ENCODE data around the gene OVOL2.

Gene OVOL2

GRCh38 chr20:18011951-18012645 is 45.6 kb downstream of the OVOL2 start:
- Histone ChIP-seq H3K14ac (ENCODE audit: low read length in 2 of 2) (no peak overlapping the region), H4K8ac (ENCODE audit: low read length) (no peak overlapping the region), H3K18ac (ENCODE audit: low read depth in 1 of 2, low read length in 2 of 2) (no peak overlapping the region), H3K9ac (ENCODE audit: low read length) (no peak overlapping the region), H3K4ac (ENCODE audit: low read depth in 1 of 2, low read length in 2 of 2) (no peak overlapping the region), H3K4me1 (ENCODE audit: control insufficient read depth, insufficient read depth, low read depth, low read length) (peaks cover 3% of the 10 kb centered on the region), H3K79me1 (replicated peaks; ENCODE audit: low read length, poor library complexity, severe bottlenecking) (no peaks in the 10 kb centered on the region), H2BK15ac (ENCODE audit: low read depth, poor library complexity, severe bottlenecking) (no peak overlapping the region), H2AFZ (ENCODE audit: low read depth, low read length) (no peak overlapping the region), H2BK5ac (ENCODE audit: low read depth, low read length, poor library complexity, severe bottlenecking) (no peak overlapping the region), H3K23ac (ENCODE audit: low read length in 2 of 2) (no peak overlapping the region), H2BK120ac (ENCODE audit: low read depth, low read length) (no peak overlapping the region), H3K27me3 (ENCODE audit: control insufficient read depth in 1 of 2, insufficient read depth in 1 of 2, low read length in 2 of 2) (peaks cover 0 to 8% of the 10 kb centered on the region in 2 experiments), H3K9me3 (ENCODE audit: control insufficient read depth, low read length) (no peaks in the 10 kb centered on the region), H2AK5ac (ENCODE audit: low read length, severe bottlenecking) (no peak overlapping the region), H3K36me3 (ENCODE audit: control insufficient read depth in 1 of 2, insufficient read depth in 2 of 2, low read depth in 1 of 2, low read length in 2 of 2) (no peaks in the 10 kb centered on the region), H3K4me3 (ENCODE audit: insufficient read depth in 1 of 2, low read depth in 1 of 2, low read length in 2 of 2) (no peak overlapping the region), H3K27ac (ENCODE audit: low read length, poor library complexity, severe bottlenecking) (no peak overlapping the region), H4K91ac (ENCODE audit: low read length) (no peak overlapping the region), H3K4me2 (ENCODE audit: low read length, poor library complexity, severe bottlenecking) (no peak overlapping the region), H2BK12ac (ENCODE audit: low read length in 2 of 2) (no peak overlapping the region)
- WGBS: 95% methylated on average over 20 of the region's 21 CpGs
- no peak for DNase-seq

DNA sequence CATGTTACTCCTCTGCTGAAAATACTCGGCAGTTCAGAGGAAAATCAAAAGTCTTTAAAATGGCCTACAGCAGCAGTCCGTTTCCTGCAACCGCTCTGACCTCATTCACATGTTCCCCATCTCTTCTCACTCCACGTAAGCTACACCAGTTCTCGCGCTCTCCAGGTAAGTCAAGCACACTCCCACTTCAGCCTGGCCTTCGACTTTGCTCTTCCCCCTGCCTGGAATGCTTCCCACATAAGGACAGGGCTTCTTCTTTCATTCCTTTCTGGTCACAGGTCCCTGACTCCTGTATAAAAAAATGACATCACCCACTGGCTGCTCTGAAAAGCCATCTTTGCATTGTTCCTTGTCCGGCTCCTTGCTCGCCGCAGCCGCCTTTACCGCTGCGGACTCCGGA is 46.2 kb downstream of the OVOL2 start:
- Histone ChIP-seq H3K9me3 (ENCODE audit: control insufficient read depth, low read length) (no peaks in the 10 kb centered on the region), H3K23ac (ENCODE audit: low read length in 2 of 2) (no peak overlapping the region), H3K4me2 (ENCODE audit: low read length, poor library complexity, severe bottlenecking) (no peak overlapping the region), H3K36me3 (ENCODE audit: control insufficient read depth in 1 of 2, insufficient read depth in 2 of 2, low read depth in 1 of 2, low read length in 2 of 2) (no peaks in the 10 kb centered on the region), H3K27me3 (ENCODE audit: control insufficient read depth in 1 of 2, insufficient read depth in 1 of 2, low read length in 2 of 2) (peaks cover 0 to 8% of the 10 kb centered on the region in 2 experiments), H3K4me3 (ENCODE audit: insufficient read depth in 1 of 2, low read depth in 1 of 2, low read length in 2 of 2) (no peak overlapping the region), H3K79me1 (replicated peaks; ENCODE audit: low read length, poor library complexity, severe bottlenecking) (no peaks in the 10 kb centered on the region), H3K27ac (ENCODE audit: low read length, poor library complexity, severe bottlenecking) (no peak overlapping the region), H2BK15ac (ENCODE audit: low read depth, poor library complexity, severe bottlenecking) (no peak overlapping the region), H2BK120ac (ENCODE audit: low read depth, low read length) (no peak overlapping the region), H2BK5ac (ENCODE audit: low read depth, low read length, poor library complexity, severe bottlenecking) (no peak overlapping the region), H2AK5ac (ENCODE audit: low read length, severe bottlenecking) (no peak overlapping the region), H3K9ac (ENCODE audit: low read length) (no peak overlapping the region), H3K14ac (ENCODE audit: low read length in 2 of 2) (no peak overlapping the region), H3K4ac (ENCODE audit: low read depth in 1 of 2, low read length in 2 of 2) (no peak overlapping the region), H2AFZ (ENCODE audit: low read depth, low read length) (no peak overlapping the region), H2BK12ac (ENCODE audit: low read length in 2 of 2) (no peak overlapping the region), H4K91ac (ENCODE audit: low read length) (no peak overlapping the region), H4K8ac (ENCODE audit: low read length) (no peak overlapping the region), H3K4me1 (ENCODE audit: control insufficient read depth, insufficient read depth, low read depth, low read length) (peaks cover 3% of the 10 kb centered on the region), H3K18ac (ENCODE audit: low read depth in 1 of 2, low read length in 2 of 2) (no peak overlapping the region)
- DNase-seq: no peak
- whole genome bisulfite sequencing: 97% methylated on average over 14 of the region's 14 CpGs

DNA sequence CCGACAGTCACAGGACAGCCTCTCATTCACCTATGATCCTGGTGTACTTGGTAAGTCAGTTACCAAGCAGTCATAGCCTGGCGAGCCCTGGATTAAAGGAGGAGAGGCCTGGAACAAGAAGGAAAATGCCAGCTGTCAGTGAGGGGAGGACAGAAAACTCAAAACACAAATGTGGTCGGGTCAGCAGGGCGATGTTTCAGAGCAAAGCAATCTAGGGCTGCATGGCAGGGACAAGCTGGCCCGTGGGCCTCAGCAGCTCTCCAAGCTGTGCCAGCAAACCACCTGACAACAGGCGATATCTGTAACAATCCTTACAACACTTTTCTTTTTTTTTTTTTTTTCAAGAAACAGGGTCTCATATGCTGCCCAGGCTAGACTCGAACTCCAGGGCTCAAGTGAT is 48.6 kb downstream of the OVOL2 start:
- Histone ChIP-seq H3K4me3 (ENCODE audit: insufficient read depth in 1 of 2, low read depth in 1 of 2, low read length in 2 of 2) (no peak overlapping the region), H3K4me1 (ENCODE audit: control insufficient read depth, insufficient read depth, low read depth, low read length) (peaks cover 3% of the 10 kb centered on the region), H3K4ac (ENCODE audit: low read depth in 1 of 2, low read length in 2 of 2) (no peak overlapping the region), H2BK5ac (ENCODE audit: low read depth, low read length, poor library complexity, severe bottlenecking) (no peak overlapping the region), H3K23ac (ENCODE audit: low read length in 2 of 2) (no peak overlapping the region), H3K27ac (ENCODE audit: low read length, poor library complexity, severe bottlenecking) (no peak overlapping the region), H3K9ac (ENCODE audit: low read length) (no peak overlapping the region), H3K79me1 (replicated peaks; ENCODE audit: low read length, poor library complexity, severe bottlenecking) (no peaks in the 10 kb centered on the region), H4K8ac (ENCODE audit: low read length) (no peak overlapping the region), H3K14ac (ENCODE audit: low read length in 2 of 2) (no peak overlapping the region), H2BK12ac (ENCODE audit: low read length in 2 of 2) (no peak overlapping the region), H3K27me3 (ENCODE audit: control insufficient read depth in 1 of 2, insufficient read depth in 1 of 2, low read length in 2 of 2) (peaks cover 0 to 27% of the 10 kb centered on the region in 2 experiments), H3K36me3 (ENCODE audit: control insufficient read depth in 1 of 2, insufficient read depth in 2 of 2, low read depth in 1 of 2, low read length in 2 of 2) (no peaks in the 10 kb centered on the region), H3K18ac (ENCODE audit: low read depth in 1 of 2, low read length in 2 of 2) (no peak overlapping the region), H2AFZ (ENCODE audit: low read depth, low read length) (no peak overlapping the region), H3K4me2 (ENCODE audit: low read length, poor library complexity, severe bottlenecking) (no peak overlapping the region), H2BK120ac (ENCODE audit: low read depth, low read length) (no peak overlapping the region), H3K9me3 (ENCODE audit: control insufficient read depth, low read length) (no peaks in the 10 kb centered on the region), H4K91ac (ENCODE audit: low read length) (no peak overlapping the region), H2AK5ac (ENCODE audit: low read length, severe bottlenecking) (no peak overlapping the region), H2BK15ac (ENCODE audit: low read depth, poor library complexity, severe bottlenecking) (no peak overlapping the region)
- no peak for DNase-seq
- 75% methylated on average over 6 of the region's 7 CpGs for WGBS

- H3K4ac ChIP-seq (ENCODE audit: low read depth in 1 of 2, low read length in 2 of 2): peak overlapping the region in 1 of 2 experiments; percentile 6
- H3K4me2 ChIP-seq (ENCODE audit: low read length, poor library complexity, severe bottlenecking): no peak overlapping the region
- H3K9ac ChIP-seq (ENCODE audit: low read length): no peak overlapping the region
- H3K36me3 ChIP-seq (ENCODE audit: control insufficient read depth in 1 of 2, insufficient read depth in 2 of 2, low read depth in 1 of 2, low read length in 2 of 2): no peaks in the 10 kb centered on the region
- peak overlapping the region; percentile 84 for H4K8ac ChIP-seq (ENCODE audit: low read length)
- no peak overlapping the region for H2BK15ac ChIP-seq (ENCODE audit: low read depth, poor library complexity, severe bottlenecking)
- 70% methylated on average over 19 of the region's 19 CpGs for WGBS
- no peak overlapping the region for H2BK120ac ChIP-seq (ENCODE audit: low read depth, low read length)
- no peak overlapping the region for H3K4me3 ChIP-seq (ENCODE audit: insufficient read depth in 1 of 2, low read depth in 1 of 2, low read length in 2 of 2)
- H3K14ac ChIP-seq (ENCODE audit: low read length in 2 of 2): no peak overlapping the region
- H3K27me3 ChIP-seq (ENCODE audit: control insufficient read depth in 1 of 2, insufficient read depth in 1 of 2, low read length in 2 of 2): peaks cover 0 to 30% of the 10 kb centered on the region in 2 experiments
- H3K27ac ChIP-seq (ENCODE audit: low read length, poor library complexity, severe bottlenecking): no peak overlapping the region
- H2AK5ac ChIP-seq (ENCODE audit: low read length, severe bottlenecking): no peak overlapping the region
- no peak overlapping the region for H2AFZ ChIP-seq (ENCODE audit: low read depth, low read length)
- no peaks in the 10 kb centered on the region for H3K9me3 ChIP-seq (ENCODE audit: control insufficient read depth, low read length)
- peak overlapping the region; percentile 14 to 71 for H3K18ac ChIP-seq (ENCODE audit: low read depth in 1 of 2, low read length in 2 of 2)
- H3K4me1 ChIP-seq (ENCODE audit: control insufficient read depth, insufficient read depth, low read depth, low read length): peaks cover 3% of the 10 kb centered on the region
- H3K79me1 ChIP-seq (replicated peaks; ENCODE audit: low read length, poor library complexity, severe bottlenecking): no peaks in the 10 kb centered on the region
- H2BK12ac ChIP-seq (ENCODE audit: low read length in 2 of 2): peak overlapping the region in 1 of 2 experiments; percentile 40
- no peak overlapping the region for H3K23ac ChIP-seq (ENCODE audit: low read length in 2 of 2)
- peak overlapping the region; percentile 86 for H4K91ac ChIP-seq (ENCODE audit: low read length)
- DNase-seq: no peak
- no peak overlapping the region for H2BK5ac ChIP-seq (ENCODE audit: low read depth, low read length, poor library complexity, severe bottlenecking)
Observed at GRCh38 chr20:18007534-18008292, 50.0 kb downstream of the OVOL2 start.

All from mesenchymal stem cell (in vitro differentiated cells and primary cell).